ENCODE measurements around the gene USP9X. TPM values are rescaled to one million over a fixed set of nuclear protein-coding genes. Genes with fewer than 3 reads are reported as not detected.

The USP9X gene
- total RNA-seq, 8 experiments from 2014 or later, result 52.5 to 97.8 (median 61.2) TPM

DNA sequence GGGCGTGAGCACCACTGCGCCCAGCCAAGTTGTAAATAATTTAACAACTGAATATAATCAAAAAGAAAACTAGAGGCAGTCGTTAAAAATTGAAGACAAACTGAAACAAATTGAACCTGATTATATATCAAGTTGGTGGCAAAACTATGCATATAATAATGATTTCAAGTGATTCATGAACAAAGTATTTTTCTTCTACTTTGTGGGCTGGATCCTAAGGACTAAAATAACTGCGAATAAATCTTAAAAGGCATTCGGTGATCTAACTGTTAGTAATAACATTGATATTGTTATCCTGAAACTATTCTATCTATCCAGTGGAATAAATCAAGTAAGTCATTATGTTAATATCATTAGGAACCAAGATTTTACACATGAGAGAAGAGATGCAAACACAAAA lies 21.2 kb upstream of the USP9X start:
- Histone ChIP-seq H3K4me1 (replicated peaks in 1 of 2) (no peaks in the 10 kb centered on the region), H3K4me3 (no peak overlapping the region), H3K27ac (no peak overlapping the region)
- peak in 2 of 8 experiments; percentile 36 to 45 for ATAC-seq (replicated peaks in 6 of 8)
- WGBS, 10 experiments, result 0 to 97% (median 45%) methylated on average over 1 to 5 of the region's 5 CpGs; no CpG with 5 or more reads in 3 of the 10 experiments
- in situ Hi-C loops (cut with MboI; ENCODE audit: low pct_unique_long_range_greater_than_20kb in 2 of 9, low sequenced_read_pairs in 9 of 9, unreplicated experiment in 9 of 9), result no loop called here

DNA sequence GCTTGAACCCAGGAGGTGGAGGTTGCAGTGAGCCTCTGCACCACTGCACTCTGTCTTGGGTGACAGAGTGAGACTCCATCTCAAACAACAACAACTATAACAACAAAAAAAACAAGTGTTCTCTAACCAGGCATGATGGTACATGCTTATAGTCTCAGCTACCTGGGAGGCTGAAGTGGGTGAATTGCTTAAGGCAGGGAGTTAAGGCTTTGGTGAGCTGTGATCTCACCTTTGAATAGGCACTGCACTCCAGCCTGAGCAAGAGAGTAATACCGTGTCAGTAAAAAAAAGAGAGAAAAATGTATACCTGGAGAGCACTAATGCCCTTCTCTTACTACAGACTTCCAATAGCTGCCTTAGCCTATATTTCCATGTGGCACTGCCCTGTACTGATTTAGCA lies 18.9 kb upstream of the USP9X start:
- Histone ChIP-seq H3K4me1 (replicated peaks in 1 of 2) (no peaks in the 10 kb centered on the region), H3K27ac (no peak overlapping the region), H3K4me3 (no peak overlapping the region)
- WGBS, 10 experiments, result 25 to 100% methylated on average over 1 of the region's 1 CpG; no CpG with 5 or more reads in 8 of the 10 experiments
- in situ Hi-C loops (cut with MboI; ENCODE audit: low pct_unique_long_range_greater_than_20kb in 2 of 9, low sequenced_read_pairs in 9 of 9, unreplicated experiment in 9 of 9), result no loop called here
- no peak for ATAC-seq (replicated peaks in 6 of 8)

DNA sequence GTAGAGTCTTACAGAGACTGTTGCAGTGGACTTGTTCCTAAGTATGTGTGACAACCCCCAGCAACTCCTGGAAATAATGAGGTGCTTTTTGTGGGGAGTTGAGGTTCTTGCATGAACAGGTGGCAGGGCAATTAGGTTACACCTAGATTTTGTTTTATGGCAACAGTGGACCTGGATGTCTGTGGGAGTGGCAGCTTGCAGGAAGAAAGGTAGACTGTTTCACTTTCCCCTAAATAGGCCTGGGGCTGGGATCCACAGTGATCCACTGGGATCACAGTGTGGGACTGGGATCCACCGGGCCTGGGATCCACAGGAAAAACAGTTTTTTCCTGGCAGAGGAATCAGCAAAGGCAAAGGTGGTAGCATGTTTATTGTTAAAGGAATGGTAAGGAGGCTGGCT lies 18.3 kb upstream of the USP9X start:
- H3K4me3 ChIP-seq, result no peak overlapping the region
- ATAC-seq (replicated peaks in 6 of 8), result no peak
- in situ Hi-C loops (cut with MboI; ENCODE audit: low pct_unique_long_range_greater_than_20kb in 2 of 9, low sequenced_read_pairs in 9 of 9, unreplicated experiment in 9 of 9), result no loop called here
- H3K27ac ChIP-seq, result no peak overlapping the region
- H3K4me1 ChIP-seq (replicated peaks in 1 of 2), result no peaks in the 10 kb centered on the region
- no CpG with 5 or more reads among the region's 1 CpG for WGBS, 10 experiments

DNA sequence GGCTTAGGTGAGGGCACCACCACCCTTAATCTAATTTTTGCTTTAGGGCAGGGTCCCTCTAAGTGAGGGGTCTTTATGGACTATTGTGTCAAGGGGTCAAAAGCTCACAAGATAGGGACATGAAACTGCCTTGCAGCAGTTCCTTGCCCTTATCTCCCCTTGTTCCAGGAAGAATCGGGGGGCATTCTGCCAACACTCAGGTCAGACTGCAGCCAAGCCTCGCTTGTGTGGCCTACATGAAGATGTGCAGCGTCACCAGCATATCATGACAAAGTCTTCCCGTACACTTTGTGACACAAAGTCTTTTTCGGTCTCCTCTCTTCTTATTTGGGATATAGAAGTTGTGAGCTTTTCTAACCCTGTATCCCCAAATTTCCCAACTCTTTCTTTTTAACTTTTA lies 17.5 kb upstream of the USP9X start:
- 40 to 100% (median 75%) methylated on average over 1 to 5 of the region's 5 CpGs; no CpG with 5 or more reads in 7 of the 10 experiments for WGBS, 10 experiments
- Histone ChIP-seq H3K4me1 (replicated peaks in 1 of 2) (no peaks in the 10 kb centered on the region), H3K27ac (no peak overlapping the region), H3K4me3 (no peak overlapping the region)
- in situ Hi-C loops (cut with MboI; ENCODE audit: low pct_unique_long_range_greater_than_20kb in 2 of 9, low sequenced_read_pairs in 9 of 9, unreplicated experiment in 9 of 9), result no loop called here
- ATAC-seq (replicated peaks in 6 of 8), result no peak

DNA sequence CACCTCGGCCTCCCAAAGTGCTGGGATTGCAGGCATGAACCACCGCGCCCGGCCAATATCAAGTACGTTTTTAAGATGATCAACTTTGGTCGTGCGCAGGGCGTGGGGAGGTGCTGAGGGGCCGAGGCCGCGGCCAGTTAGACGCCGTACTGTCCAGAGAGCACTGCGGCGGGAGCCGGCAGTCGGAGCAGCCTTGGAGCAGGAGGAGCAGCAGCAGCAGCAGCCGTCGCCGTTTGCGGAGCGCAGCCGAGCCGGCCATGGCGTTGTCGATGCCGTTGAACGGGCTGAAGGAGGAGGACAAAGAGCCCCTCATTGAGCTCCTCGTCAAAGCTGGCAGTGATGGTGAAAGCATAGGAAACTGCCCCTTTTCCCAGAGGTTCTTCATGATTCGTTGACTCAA lies 8.5 kb upstream of the USP9X start:
- Histone ChIP-seq H3K4me3 (no peak overlapping the region), H3K4me1 (replicated peaks in 1 of 2) (no peaks in the 10 kb centered on the region), H3K27ac (no peak overlapping the region)
- in situ Hi-C loops (cut with MboI; ENCODE audit: low pct_unique_long_range_greater_than_20kb in 2 of 9, low sequenced_read_pairs in 9 of 9, unreplicated experiment in 9 of 9), result no loop called here
- ATAC-seq (replicated peaks in 6 of 8), result no peak
- WGBS, 10 experiments, result 62 to 100% (median 80%) methylated on average over 1 to 2 of the region's 30 CpGs; no CpG with 5 or more reads in 7 of the 10 experiments

DNA sequence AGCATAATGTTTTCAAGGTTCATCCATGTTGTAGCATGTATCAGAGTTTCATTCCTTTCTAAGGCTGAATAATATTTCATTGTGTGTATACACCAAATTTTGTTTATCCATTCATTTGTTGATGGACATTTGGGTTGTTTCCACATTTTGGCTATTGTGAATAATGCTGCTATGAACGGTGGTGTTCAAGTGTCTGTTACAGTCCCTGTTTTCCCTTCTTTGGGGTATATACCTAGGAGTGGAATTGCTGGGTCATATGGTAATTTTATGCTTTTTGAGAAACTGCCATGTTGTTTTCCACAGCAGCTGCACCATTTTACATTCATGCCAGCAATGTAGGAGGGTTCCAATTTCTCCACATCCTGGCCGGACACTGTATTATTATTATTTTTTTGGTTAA lies 3.4 kb upstream of the USP9X start:
- Histone ChIP-seq H3K4me1 (replicated peaks in 1 of 2) (peaks cover 0 to 3% of the 10 kb centered on the region in 2 donors), H3K4me3 (no peak overlapping the region), H3K27ac (no peak overlapping the region)
- ATAC-seq (replicated peaks in 6 of 8), result no peak
- in situ Hi-C loops (cut with MboI; ENCODE audit: low pct_unique_long_range_greater_than_20kb in 2 of 9, low sequenced_read_pairs in 9 of 9, unreplicated experiment in 9 of 9), result no loop called here
- 10 to 100% (median 81%) methylated on average over 1 to 2 of the region's 2 CpGs; no CpG with 5 or more reads in 6 of the 10 experiments for WGBS, 10 experiments

DNA sequence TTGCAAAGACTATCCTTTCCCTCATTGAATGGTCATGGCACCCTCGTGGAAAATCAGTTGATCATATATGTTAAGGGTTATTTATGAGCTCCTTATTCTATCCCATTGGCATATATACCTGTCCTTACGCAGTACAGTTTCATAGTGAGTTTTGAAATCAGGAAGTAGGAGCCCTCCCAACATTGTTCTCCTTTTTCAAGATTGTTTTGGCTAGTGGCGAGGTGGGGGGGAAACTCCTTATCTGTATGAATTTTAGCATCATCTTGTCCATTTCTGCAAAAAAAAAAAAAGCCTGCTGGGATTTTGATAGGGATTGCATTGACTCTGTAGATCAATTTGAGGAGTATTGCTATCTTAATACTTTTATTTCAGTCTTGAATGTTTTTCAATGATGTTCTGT lies 2.5 kb upstream of the USP9X start:
- H3K27ac ChIP-seq, result no peak overlapping the region
- H3K4me3 ChIP-seq, result no peak overlapping the region
- in situ Hi-C loops (cut with MboI; ENCODE audit: low pct_unique_long_range_greater_than_20kb in 2 of 9, low sequenced_read_pairs in 9 of 9, unreplicated experiment in 9 of 9), result no loop called here
- WGBS, 10 experiments, result 0 to 100% (median 71%) methylated on average over 1 to 3 of the region's 3 CpGs; no CpG with 5 or more reads in 3 of the 10 experiments
- H3K4me1 ChIP-seq (replicated peaks in 1 of 2), result peaks cover 0 to 3% of the 10 kb centered on the region in 2 donors
- no peak for ATAC-seq (replicated peaks in 6 of 8)

DNA sequence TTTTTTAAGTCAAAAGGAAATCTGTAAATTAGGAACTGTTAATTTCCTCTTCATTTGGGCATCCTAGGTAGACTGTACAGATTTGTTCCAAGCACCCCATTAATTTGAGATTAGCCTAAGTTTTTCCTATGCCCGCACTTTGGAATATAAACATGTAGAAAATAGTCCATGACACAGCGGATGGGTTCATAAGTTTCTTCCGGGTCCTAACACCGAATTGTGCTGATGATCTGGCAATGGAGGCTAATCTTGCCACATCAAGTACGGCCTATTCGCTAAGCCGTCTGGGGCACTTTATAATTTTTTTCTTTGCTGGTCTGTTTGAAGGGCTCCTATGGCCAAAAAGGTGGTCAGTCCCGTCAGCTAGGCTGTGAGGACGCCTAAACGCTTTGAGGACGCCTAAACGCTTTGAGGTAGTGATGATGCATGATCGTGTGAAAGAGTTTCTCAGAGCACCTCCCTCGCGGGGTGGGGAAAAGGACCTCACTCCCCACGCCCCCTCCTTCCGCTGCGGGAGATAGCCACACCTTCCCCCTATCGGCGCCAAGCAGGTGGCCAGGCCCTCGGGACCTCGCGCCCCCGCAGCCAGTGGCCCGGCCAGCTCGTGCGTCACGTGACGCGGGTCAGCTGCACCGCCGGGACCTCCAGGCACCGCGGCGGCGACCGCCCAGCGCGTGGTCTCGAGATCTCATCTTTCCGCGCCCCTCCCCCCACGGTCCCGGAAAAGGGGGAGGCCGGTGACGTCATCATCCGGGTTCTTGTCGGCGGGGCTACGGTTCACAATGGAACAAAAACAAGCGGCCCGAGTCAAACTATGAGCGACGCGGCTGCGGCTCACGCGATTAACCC lies 977 bp upstream of the USP9X start:
- WGBS, 10 experiments, result 0 to 39% (median 0%) methylated on average over 4 to 15 of the region's 58 CpGs; no CpG with 5 or more reads in 7 of the 10 experiments
- peaks cover 0 to 3% of the 10 kb centered on the region in 2 donors for H3K4me1 ChIP-seq (replicated peaks in 1 of 2)
- peak overlapping the region; percentile 57 to 81 (median 64) for H3K4me3 ChIP-seq
- ATAC-seq (replicated peaks in 6 of 8), result peak; percentile 51 to 83 (median 79)
- in situ Hi-C loops (cut with MboI; ENCODE audit: low pct_unique_long_range_greater_than_20kb in 2 of 9, low sequenced_read_pairs in 9 of 9, unreplicated experiment in 9 of 9), result no loop called here
- H3K27ac ChIP-seq, result peak overlapping the region; percentile 99 to 100

DNA sequence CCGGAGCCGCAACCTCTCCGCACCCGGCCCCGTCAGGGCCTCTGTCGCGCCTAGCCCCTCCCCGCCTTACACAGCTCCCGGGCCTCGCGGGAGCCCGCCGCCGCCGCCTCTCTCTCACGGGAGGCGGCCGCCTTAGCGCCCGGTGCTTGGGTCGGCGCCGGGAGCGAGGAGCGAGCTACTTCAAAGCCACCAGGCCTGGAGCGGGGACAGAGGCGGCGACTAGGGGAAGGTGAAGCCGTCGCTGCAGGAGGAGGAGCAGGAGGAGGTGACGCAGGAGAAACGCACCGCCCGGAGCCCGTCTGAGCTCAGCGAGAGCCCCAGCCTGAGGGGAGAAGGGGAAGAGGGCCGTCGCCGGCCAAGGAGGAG lies 250 bp downstream of the USP9X start:
- Histone ChIP-seq H3K27ac (peak overlapping the region; percentile 99 to 100), H3K4me1 (replicated peaks in 1 of 2) (peaks cover 0 to 8% of the 10 kb centered on the region in 2 donors), H3K4me3 (peak overlapping the region; percentile 57 to 81 (median 64))
- ATAC-seq (replicated peaks in 6 of 8), result peak; percentile 15 to 36 (median 22)
- WGBS, 10 experiments, result 41% methylated on average over 7 of the region's 39 CpGs; no CpG with 5 or more reads in 9 of the 10 experiments
- in situ Hi-C loops (cut with MboI; ENCODE audit: low pct_unique_long_range_greater_than_20kb in 2 of 9, low sequenced_read_pairs in 9 of 9, unreplicated experiment in 9 of 9), result no loop called here

DNA sequence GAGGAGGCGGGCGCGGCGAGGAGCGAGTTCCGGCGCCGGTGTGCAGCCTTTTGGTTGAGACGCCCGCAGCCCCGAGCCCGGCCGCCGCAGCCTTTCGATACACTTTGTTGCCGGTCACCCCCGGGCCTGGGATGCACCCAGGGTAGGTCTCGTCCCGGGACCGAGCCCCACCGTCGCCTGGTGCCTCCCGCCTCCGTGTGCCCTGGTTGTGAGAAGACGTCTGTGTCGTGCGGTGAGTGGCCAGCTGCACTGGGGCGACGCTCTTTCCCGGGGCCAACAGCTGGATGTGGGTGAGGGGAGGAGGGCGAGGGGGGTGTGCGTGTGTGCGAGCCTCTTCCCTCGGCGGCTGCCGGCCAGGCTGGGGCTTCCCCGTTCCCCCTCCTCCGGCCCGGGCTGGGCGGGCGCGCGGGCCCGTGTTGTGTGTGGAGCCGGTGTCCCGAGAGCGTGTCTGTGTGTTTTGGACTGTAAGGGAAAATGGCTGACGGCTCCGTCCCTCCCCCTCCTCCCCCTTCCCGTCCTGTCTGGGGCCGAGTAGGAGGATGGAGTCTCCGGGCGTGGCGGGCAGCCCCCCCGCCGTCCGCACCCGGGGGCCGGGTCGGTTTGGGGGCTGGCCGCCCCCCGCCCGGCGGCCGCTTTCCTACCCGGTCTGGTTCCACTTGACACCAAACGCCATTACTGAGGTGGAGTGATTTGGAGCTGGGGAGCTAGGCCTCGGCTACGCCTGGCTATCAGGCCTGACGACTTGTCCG lies 807 bp downstream of the USP9X start:
- Histone ChIP-seq H3K4me1 (replicated peaks in 1 of 2) (peaks cover 0 to 11% of the 10 kb centered on the region in 2 donors), H3K27ac (peak overlapping the region; percentile 99 to 100), H3K4me3 (peak overlapping the region; percentile 57 to 81 (median 64))
- ATAC-seq (replicated peaks in 6 of 8), result peak in 7 of 8 experiments; percentile 1 to 18 (median 2)
- WGBS, 10 experiments, result 10% methylated on average over 2 of the region's 71 CpGs; no CpG with 5 or more reads in 9 of the 10 experiments
- in situ Hi-C loops (cut with MboI; ENCODE audit: low pct_unique_long_range_greater_than_20kb in 2 of 9, low sequenced_read_pairs in 9 of 9, unreplicated experiment in 9 of 9), result no loop called here

DNA sequence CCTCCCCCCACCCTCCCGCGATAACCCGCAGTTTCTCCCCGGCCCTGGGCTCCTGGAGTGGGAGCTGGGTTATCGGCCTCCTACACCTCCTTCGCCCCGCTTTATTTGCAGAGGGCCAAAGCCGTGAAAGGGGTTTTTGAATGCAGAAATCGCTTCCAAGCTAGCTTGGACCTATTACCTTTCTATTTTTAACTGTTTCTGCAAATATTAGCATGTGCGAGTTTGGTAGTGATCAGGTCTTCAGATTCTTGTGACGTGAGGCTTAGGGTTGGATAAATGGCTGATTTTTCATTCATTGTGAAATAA lies 1.3 kb downstream of the USP9X start:
- WGBS, 10 experiments, result 0 to 32% (median 4%) methylated on average over 1 to 7 of the region's 11 CpGs; no CpG with 5 or more reads in 6 of the 10 experiments
- Histone ChIP-seq H3K4me3 (peak overlapping the region; percentile 57 to 81 (median 64)), H3K4me1 (replicated peaks in 1 of 2) (peaks cover 0 to 11% of the 10 kb centered on the region in 2 donors), H3K27ac (peak overlapping the region; percentile 99 to 100)
- ATAC-seq (replicated peaks in 6 of 8), result no peak
- in situ Hi-C loops (cut with MboI; ENCODE audit: low pct_unique_long_range_greater_than_20kb in 2 of 9, low sequenced_read_pairs in 9 of 9, unreplicated experiment in 9 of 9), result no loop called here

DNA sequence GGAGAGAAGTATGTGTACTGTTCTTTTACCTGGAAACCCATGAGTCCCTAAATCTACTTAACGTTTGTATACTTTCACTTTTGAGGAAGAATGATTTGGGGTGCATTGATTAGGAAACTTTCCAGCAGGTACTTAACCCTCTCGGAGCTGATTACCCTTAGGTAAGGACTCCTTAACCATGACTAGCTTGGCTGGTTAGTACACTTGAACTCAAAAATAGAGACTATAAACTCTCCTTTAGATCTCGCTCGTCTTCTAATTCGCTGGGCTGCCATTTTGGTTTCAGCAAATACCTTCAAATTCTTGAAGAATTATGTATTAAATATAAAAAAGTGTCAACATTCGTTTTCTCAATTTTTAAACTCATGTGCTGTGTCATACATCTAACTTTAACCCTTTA lies 2.0 kb downstream of the USP9X start:
- 0 to 65% (median 20%) methylated on average over 1 to 5 of the region's 6 CpGs; no CpG with 5 or more reads in 3 of the 10 experiments for WGBS, 10 experiments
- H3K4me3 ChIP-seq, result peak overlapping the region; percentile 57 to 81 (median 64)
- ATAC-seq (replicated peaks in 6 of 8), result no peak
- no peak overlapping the region for H3K27ac ChIP-seq
- H3K4me1 ChIP-seq (replicated peaks in 1 of 2), result peaks cover 0 to 15% of the 10 kb centered on the region in 2 donors
- in situ Hi-C loops (cut with MboI; ENCODE audit: low pct_unique_long_range_greater_than_20kb in 2 of 9, low sequenced_read_pairs in 9 of 9, unreplicated experiment in 9 of 9), result no loop called here

DNA sequence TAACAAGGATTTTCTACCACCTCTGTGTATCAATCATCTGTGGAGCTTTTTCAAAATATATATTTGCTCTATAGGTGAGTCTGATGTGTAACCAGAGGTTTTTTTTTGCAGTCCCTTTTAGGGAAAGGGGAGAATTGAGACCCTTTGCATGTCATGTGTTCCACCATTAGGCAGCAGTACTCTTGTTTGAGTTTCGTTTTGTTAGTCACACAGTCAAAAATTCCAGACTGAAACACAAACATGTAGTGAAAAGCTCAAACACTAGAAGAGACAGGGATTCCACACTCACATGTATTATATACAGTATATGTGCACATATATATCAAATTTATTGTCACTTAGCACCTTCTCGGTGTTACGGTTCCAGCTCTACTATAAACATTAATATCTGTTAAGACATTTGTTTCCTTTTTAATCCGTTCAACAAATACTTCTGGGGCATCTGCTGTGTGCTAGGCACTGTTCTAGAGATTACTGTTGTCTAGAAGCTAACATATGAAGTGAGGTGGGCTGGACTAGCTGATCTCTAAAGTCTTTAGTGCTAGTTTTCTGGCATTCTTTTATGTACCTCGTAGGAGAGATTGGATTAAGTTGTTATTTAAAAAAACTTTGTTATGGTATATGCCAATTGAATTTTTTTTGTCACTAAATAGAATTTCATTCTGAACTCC lies 5.5 kb downstream of the USP9X start:
- no peak for ATAC-seq (replicated peaks in 6 of 8)
- Histone ChIP-seq H3K27ac (no peak overlapping the region), H3K4me1 (replicated peaks in 1 of 2) (peaks cover 3 to 11% of the 10 kb centered on the region in 2 donors), H3K4me3 (no peak overlapping the region)
- 0 to 82% (median 64%) methylated on average over 1 to 4 of the region's 5 CpGs; no CpG with 5 or more reads in 4 of the 10 experiments for WGBS, 10 experiments
- in situ Hi-C loops (cut with MboI; ENCODE audit: low pct_unique_long_range_greater_than_20kb in 2 of 9, low sequenced_read_pairs in 9 of 9, unreplicated experiment in 9 of 9), result no loop called here
